ENCODE measurements around the gene NPL. TPM values are rescaled to one million over a fixed set of nuclear protein-coding genes. Genes with fewer than 3 reads are reported as not detected.
A peak's percentile ranks its signal among the peaks of the same experiment; 100 is the strongest.

NPL gene
- polyA plus RNA-seq, 1 of the 3 experiments (the other 2 are of a cell fraction) = 1.5 TPM

DNA sequence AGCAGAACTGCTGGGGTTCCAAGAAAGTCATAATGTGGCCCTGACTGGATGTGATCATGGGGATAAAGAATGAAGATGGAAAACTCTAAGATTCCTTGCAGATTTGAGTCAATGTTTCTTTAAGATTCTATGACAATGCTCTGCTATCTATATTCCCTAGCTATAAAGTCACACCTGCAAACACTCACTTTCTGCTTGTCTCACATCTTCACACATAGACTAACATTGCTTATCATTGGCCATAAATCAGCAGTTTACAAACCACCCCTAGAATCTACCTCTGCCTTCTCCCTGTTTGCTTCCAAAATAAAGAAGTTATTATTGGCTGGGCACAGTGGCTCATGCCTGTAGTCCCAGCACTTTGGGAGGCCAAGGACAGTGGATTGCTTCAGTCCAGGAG, 33.1 kb upstream of the NPL start:
- no peaks in the 10 kb centered on the region for H3K9me2 ChIP-seq
- H3K27me3 ChIP-seq (ENCODE audit: insufficient read depth) = no peaks in the 10 kb centered on the region
- H3K4me1 ChIP-seq (ENCODE audit: control insufficient read depth in 1 of 2, insufficient read depth in 2 of 2, low read depth in 1 of 2, low read length in 1 of 2) = peaks cover 0 to 4% of the 10 kb centered on the region in 2 experiments; a peak in 1 of 4 replicates
- no peaks in the 10 kb centered on the region for H3K9me3 ChIP-seq
- ChIA-PET CTCF (interaction anchor here (0.6 to 2.8 kb wide), 3 partner anchors 26 to 161 kb away, joined by 3 to 5 read pairs (median 3); no protein-coding TSS in a partner anchor), POLR2A (no interaction called here)
- no peak overlapping the region for H3K4me2 ChIP-seq
- no peaks in the 10 kb centered on the region for H3F3A ChIP-seq (replicated peaks; ENCODE audit: insufficient read depth)
- H2AFZ ChIP-seq (ENCODE audit: low read depth) = no peak overlapping the region
- no peak for TF ChIP-seq TAF1 (IDR thresholded peaks at IDR 0.05; ENCODE audit: borderline replicate concordance, low read depth, low read length)
- TF ChIP-seq SIN3A (IDR thresholded peaks at IDR 0.05; ENCODE audit: borderline replicate concordance, low read depth, low read length) = no peak
- TF ChIP-seq FOXM1 (IDR thresholded peaks at IDR 0.05; ENCODE audit: low read depth) = no peak
- no peak for TF ChIP-seq EZH2phosphoT487 (IDR thresholded peaks at IDR 0.05; ENCODE audit: borderline replicate concordance, low read depth)
- TF ChIP-seq, protein P1, sequence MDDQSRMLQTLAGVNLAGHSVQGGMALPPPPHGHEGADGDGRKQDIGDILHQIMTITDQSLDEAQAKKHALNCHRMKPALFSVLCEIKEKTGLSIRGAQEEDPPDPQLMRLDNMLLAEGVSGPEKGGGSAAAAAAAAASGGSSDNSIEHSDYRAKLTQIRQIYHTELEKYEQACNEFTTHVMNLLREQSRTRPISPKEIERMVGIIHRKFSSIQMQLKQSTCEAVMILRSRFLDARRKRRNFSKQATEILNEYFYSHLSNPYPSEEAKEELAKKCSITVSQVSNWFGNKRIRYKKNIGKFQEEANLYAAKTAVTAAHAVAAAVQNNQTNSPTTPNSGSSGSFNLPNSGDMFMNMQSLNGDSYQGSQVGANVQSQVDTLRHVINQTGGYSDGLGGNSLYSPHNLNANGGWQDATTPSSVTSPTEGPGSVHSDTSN (IDR thresholded peaks at IDR 0.05) = no peak
- TF ChIP-seq JUND (IDR thresholded peaks at IDR 0.05) = no peak
- no peak overlapping the region for H3K4me3 ChIP-seq (ENCODE audit: low read depth in 2 of 2, low read length in 1 of 2)
- DNase-seq = no peak
- no peak overlapping the region for H3K9ac ChIP-seq
- H3K27ac ChIP-seq (ENCODE audit: low read depth in 2 of 2, low read length in 1 of 2) = no peak overlapping the region
- H3K36me3 ChIP-seq (replicated peaks in 1 of 2; ENCODE audit: control insufficient read depth in 1 of 2, insufficient read depth in 2 of 2, low read length in 1 of 2) = no peaks in the 10 kb centered on the region
- H3K79me2 ChIP-seq (ENCODE audit: insufficient read depth) = no peaks in the 10 kb centered on the region
- H4K20me1 ChIP-seq (ENCODE audit: insufficient read depth) = no peaks in the 10 kb centered on the region

DNA sequence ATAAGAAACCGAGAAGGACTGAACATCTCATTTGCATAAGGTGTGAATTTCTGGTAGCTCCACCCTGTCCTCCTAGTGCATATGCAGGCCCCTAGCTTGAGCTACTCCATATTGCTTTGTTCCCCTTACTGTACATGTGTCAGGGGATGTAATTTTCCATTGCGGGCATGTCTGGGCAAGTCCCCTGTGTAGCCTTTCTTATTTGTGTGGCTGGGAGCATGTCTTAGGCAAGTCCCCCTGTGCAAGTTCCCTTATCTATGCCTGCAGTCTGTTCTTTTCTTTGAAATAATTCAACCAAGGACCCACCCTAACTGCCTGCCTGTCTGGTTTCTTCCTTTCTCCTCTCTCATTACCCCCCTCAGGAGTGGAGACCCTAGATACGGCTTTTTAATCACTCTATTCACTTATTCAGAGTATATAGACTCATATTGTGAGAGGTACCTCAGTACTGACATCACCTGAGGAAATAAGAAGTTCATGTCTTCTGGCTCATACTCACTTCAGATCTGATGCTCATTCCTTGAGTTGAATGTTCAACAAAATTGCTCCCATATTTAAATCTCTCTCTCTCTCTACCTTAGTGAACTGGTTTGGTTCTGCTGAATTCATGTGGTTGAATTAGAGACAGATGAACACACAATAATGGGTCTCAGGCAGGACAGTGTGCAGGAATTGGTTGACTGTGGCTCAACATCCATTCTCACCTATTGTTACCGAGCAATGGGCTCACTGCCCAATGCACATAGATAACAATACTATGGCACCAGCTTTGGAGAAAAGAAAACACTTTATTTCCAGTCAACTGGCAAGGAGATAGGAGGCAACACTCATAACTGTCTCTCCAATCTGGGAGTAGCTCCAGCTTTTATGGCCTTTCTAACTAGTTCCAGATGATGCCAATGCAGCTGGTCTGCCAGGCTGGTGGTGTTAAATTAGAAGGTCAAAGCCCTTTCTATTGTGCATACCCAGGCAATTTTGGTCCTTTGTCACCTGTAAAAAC, 27.9 kb upstream of the NPL start:
- Histone ChIP-seq H3K27ac (ENCODE audit: low read depth in 2 of 2, low read length in 1 of 2) (peak overlapping the region in 1 of 2 experiments; percentile 68; a peak in 1 of 4 replicates), H3K9me2 (no peaks in the 10 kb centered on the region), H3F3A (replicated peaks; ENCODE audit: insufficient read depth) (no peaks in the 10 kb centered on the region), H3K9me3 (no peaks in the 10 kb centered on the region), H3K9ac (no peak overlapping the region), H4K20me1 (ENCODE audit: insufficient read depth) (no peaks in the 10 kb centered on the region), H3K79me2 (ENCODE audit: insufficient read depth) (no peaks in the 10 kb centered on the region), H3K36me3 (replicated peaks in 1 of 2; ENCODE audit: control insufficient read depth in 1 of 2, insufficient read depth in 2 of 2, low read length in 1 of 2) (no peaks in the 10 kb centered on the region), H3K4me1 (ENCODE audit: control insufficient read depth in 1 of 2, insufficient read depth in 2 of 2, low read depth in 1 of 2, low read length in 1 of 2) (peaks cover 0 to 26% of the 10 kb centered on the region in 2 experiments; a peak in 2 of 4 replicates), H3K4me2 (no peak overlapping the region), H2AFZ (ENCODE audit: low read depth) (peak overlapping the region; percentile 40; the same call in 1 of the 2 replicates), H3K27me3 (ENCODE audit: insufficient read depth) (no peaks in the 10 kb centered on the region), H3K4me3 (ENCODE audit: low read depth in 2 of 2, low read length in 1 of 2) (no peak overlapping the region)
- POLR2A ChIA-PET = no interaction called here
- CTCF ChIA-PET = interaction anchor here (0.7 to 2.2 kb wide), 5 partner anchors 22 to 166 kb away, joined by 3 to 20 read pairs (median 3); no protein-coding TSS in a partner anchor
- 56% methylated on average over 4 of the region's 4 CpGs for WGBS (ENCODE audit: low lambda C conversion rate)
- TF ChIP-seq EP300 (IDR thresholded peaks at IDR 0.05; ENCODE audit: borderline replicate concordance in 1 of 2, low read depth in 1 of 2, low read length in 1 of 2) (peak in 1 of 2 experiments; percentile 63; a peak in 2 of 4 replicates), MEF2A (IDR thresholded peaks at IDR 0.05; ENCODE audit: borderline replicate concordance, low read depth) (no peak), TCF12 (IDR thresholded peaks at IDR 0.05) (peak; percentile 89), NFIC (IDR thresholded peaks at IDR 0.05; ENCODE audit: borderline replicate concordance) (peak; percentile 28; the same call in 1 of the 2 replicates)
- DNase-seq = peak; percentile 27
